ENCODE measurements around the gene ERBB4. TPM values are rescaled to one million over a fixed set of nuclear protein-coding genes. Genes with fewer than 3 reads are reported as not detected.

Gene ERBB4
- total RNA-seq, 1 donor from 2014 or later: 9.9 TPM

DNA sequence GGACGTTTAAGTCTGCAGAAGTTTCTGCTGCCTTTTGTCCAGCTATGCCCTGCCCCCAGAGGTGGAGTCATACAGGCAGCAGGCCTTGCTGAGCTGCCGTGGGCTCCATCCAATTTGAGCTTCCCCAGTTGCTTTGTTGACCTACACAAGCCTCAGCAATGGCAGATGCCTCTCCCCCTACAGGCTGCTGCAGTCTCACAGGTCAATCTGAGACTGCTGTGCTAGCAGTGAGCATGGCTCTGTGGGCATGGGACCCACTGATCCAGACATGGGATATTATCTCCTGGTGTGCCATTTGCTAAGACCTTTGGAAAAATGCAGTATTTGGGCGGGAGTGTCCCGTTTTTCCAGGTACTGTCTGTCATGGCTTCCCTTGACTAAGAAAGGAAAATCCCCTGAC, 726.0 kb downstream of the ERBB4 start:
- H3K9me3 Mint-ChIP-seq: peaks cover 5% of the 10 kb centered on the region
- TF ChIP-seq, protein P1, sequence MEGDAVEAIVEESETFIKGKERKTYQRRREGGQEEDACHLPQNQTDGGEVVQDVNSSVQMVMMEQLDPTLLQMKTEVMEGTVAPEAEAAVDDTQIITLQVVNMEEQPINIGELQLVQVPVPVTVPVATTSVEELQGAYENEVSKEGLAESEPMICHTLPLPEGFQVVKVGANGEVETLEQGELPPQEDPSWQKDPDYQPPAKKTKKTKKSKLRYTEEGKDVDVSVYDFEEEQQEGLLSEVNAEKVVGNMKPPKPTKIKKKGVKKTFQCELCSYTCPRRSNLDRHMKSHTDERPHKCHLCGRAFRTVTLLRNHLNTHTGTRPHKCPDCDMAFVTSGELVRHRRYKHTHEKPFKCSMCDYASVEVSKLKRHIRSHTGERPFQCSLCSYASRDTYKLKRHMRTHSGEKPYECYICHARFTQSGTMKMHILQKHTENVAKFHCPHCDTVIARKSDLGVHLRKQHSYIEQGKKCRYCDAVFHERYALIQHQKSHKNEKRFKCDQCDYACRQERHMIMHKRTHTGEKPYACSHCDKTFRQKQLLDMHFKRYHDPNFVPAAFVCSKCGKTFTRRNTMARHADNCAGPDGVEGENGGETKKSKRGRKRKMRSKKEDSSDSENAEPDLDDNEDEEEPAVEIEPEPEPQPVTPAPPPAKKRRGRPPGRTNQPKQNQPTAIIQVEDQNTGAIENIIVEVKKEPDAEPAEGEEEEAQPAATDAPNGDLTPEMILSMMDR (conservative IDR thresholded peaks at IDR 0.05): no peak
- no peak overlapping the region for H3K27ac Mint-ChIP-seq
- DNase-seq (ENCODE audit: extremely low spot score, unreplicated experiment): no peak
- peaks cover 5% of the 10 kb centered on the region for H3K36me3 Mint-ChIP-seq
- no peak overlapping the region for H3K4me3 Mint-ChIP-seq
- peaks cover 3% of the 10 kb centered on the region for H3K27me3 Mint-ChIP-seq
- no peaks in the 10 kb centered on the region for H3K4me1 Mint-ChIP-seq (ENCODE audit: unreplicated experiment)

DNA sequence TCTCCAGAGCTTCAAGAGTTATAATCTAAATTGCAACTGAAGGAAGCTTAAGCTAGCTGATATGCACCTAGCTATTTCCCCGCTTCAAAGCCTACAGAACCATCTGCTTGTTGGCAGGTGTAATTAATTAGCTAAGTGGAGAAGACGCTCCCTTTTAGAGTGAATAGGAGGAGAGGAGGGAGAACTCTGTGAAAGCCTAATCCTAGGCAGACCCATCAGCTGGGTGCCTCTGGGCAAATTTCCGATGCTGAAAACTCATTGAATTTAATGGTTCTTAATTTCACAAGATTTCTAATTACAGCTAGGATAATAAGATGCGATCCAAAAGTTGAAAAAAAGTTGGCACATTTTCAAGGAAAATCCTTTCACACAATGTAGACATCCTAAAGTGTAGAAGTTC, 735.9 kb downstream of the ERBB4 start:
- no peak for DNase-seq (ENCODE audit: extremely low spot score, unreplicated experiment)
- no peaks in the 10 kb centered on the region for H3K4me1 Mint-ChIP-seq (ENCODE audit: unreplicated experiment)
- TF ChIP-seq, protein P1 (conservative IDR thresholded peaks at IDR 0.05): no peak
- H3K27ac Mint-ChIP-seq: no peak overlapping the region
- H3K36me3 Mint-ChIP-seq: no peaks in the 10 kb centered on the region
- no peak overlapping the region for H3K4me3 Mint-ChIP-seq
- H3K9me3 Mint-ChIP-seq: no peaks in the 10 kb centered on the region
- H3K27me3 Mint-ChIP-seq: peaks cover 2% of the 10 kb centered on the region

DNA sequence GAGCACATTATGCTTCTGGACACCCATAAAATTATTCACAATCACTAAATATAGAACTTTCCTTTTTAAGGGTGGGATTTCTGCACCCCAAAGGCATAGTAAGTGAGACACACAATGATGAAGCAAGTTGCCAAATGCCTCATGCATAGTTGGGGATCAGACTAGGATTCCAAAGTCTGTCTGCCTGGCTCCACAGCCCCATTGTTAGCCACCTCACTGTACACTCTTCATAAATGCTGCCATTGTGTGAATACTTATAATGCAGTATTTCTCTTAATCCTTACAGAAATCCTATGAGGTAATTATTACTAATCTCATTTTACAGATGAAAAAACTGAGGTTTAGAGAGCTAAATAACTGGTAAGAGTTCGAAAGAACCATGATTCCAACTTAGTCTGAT, 738.6 kb downstream of the ERBB4 start:
- no peaks in the 10 kb centered on the region for H3K36me3 Mint-ChIP-seq
- TF ChIP-seq, protein P1 (conservative IDR thresholded peaks at IDR 0.05): no peak
- H3K9me3 Mint-ChIP-seq: no peaks in the 10 kb centered on the region
- no peaks in the 10 kb centered on the region for H3K4me1 Mint-ChIP-seq (ENCODE audit: unreplicated experiment)
- DNase-seq (ENCODE audit: extremely low spot score, unreplicated experiment): no peak
- H3K27me3 Mint-ChIP-seq: peaks cover 2% of the 10 kb centered on the region
- H3K4me3 Mint-ChIP-seq: no peak overlapping the region
- H3K27ac Mint-ChIP-seq: no peak overlapping the region

DNA sequence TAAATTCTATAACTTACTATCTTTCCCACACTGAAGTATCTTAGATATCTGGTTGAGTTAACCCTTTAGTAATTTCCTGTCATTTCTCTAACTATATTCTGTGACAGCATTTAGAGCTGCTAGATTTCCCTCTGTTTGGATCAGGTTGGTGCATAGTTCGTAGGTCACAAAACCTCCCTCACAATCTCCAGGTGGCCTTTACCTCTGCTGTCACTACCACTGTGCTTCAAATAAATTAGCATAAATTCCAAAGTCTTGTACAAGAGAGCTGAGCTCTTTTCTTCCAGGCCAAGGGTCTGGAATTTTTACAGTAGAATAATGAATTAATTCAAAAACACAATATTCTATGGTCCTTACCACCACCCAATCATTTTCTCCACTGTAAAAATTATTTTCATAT, 739.7 kb downstream of the ERBB4 start:
- Mint-ChIP-seq H3K4me3 (no peak overlapping the region), H3K36me3 (no peaks in the 10 kb centered on the region), H3K27me3 (peaks cover under 1% of the 10 kb centered on the region), H3K4me1 (ENCODE audit: unreplicated experiment) (no peaks in the 10 kb centered on the region), H3K27ac (no peak overlapping the region), H3K9me3 (no peaks in the 10 kb centered on the region)
- TF ChIP-seq, protein P1 (conservative IDR thresholded peaks at IDR 0.05): no peak
- DNase-seq (ENCODE audit: extremely low spot score, unreplicated experiment): no peak

DNA sequence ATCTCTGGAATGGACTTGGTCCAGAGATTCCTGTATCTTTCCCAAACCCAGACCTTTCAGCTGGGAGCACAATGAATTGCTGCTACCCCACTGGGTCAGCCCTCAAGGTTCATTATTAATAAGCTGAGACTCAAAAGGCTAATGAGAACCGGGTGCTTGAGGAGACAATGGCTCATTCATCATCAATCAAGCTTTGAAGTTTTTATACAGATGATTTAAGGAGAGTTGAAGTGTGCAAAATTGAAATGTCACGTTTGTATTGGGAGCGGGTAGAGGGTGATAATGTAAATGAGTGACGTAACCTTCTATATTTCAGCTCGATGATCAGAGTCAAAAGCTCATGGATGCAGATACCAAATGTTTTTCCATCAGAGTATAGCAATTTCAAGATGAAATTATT, 744.9 kb downstream of the ERBB4 start:
- no peak for DNase-seq (ENCODE audit: extremely low spot score, unreplicated experiment)
- no peaks in the 10 kb centered on the region for H3K36me3 Mint-ChIP-seq
- H3K4me1 Mint-ChIP-seq (ENCODE audit: unreplicated experiment): no peaks in the 10 kb centered on the region
- TF ChIP-seq, protein P1 (conservative IDR thresholded peaks at IDR 0.05): no peak
- H3K27me3 Mint-ChIP-seq: no peaks in the 10 kb centered on the region
- H3K9me3 Mint-ChIP-seq: no peaks in the 10 kb centered on the region
- no peak overlapping the region for H3K27ac Mint-ChIP-seq
- no peak overlapping the region for H3K4me3 Mint-ChIP-seq

DNA sequence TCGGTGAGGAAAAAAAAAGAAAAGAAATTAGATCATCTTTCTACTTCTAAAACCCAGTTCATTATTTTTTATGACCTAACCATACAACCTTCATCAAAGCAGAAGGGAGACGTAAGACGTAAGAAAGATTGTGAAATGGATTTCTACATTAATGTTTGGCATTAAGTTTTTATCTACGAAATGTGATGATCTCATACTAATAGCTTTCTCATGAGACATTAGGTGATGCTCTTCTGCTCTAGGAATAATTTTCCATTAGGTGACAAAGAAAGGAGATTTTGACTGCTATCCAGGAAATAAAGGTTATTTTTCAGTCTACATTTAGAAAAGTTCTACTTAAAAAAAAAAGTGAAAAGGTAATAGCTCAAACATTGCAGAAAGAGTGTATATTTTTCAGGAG, 748.6 kb downstream of the ERBB4 start:
- H3K4me1 Mint-ChIP-seq (ENCODE audit: unreplicated experiment): no peaks in the 10 kb centered on the region
- TF ChIP-seq, protein P1 (conservative IDR thresholded peaks at IDR 0.05): no peak
- no peaks in the 10 kb centered on the region for H3K27me3 Mint-ChIP-seq
- DNase-seq (ENCODE audit: extremely low spot score, unreplicated experiment): no peak
- H3K36me3 Mint-ChIP-seq: no peaks in the 10 kb centered on the region
- no peaks in the 10 kb centered on the region for H3K9me3 Mint-ChIP-seq
- H3K27ac Mint-ChIP-seq: no peak overlapping the region
- no peak overlapping the region for H3K4me3 Mint-ChIP-seq

Measured in type B pancreatic cell (in vitro differentiated cells).